Pancreas (tissue), 10 donors: ENCODE measurements around the gene CEP43. TPM values are rescaled to one million over a fixed set of nuclear protein-coding genes. Genes with fewer than 3 reads are reported as not detected.

ENCODE experiments used
- ATAC-seq, 4 donors: fragments of 200-7000 bp; cut with Tn5 transposase; one replicate each; pipeline versions ENCODE4 v1.8.0 to v1.9.1; 2020; ENCODE audit warnings: mild to moderate bottlenecking in 4 of 4, moderate library complexity in 4 of 4
- DNase-seq, 6 donors: peaks; one replicate each; pipeline ENCODE4 v3.0.0-alpha.2; 2020
- FAIRE-seq: peaks from 2 replicates; lab custom pipeline; 2012; peaks lifted over from hg19 to GRCh38; lab: Jason Lieb, UNC
- H3K27ac ChIP-seq, 4 donors: fragments of 200-600 bp; sonication (generic); 1 replicate in 3 of 4; 2 replicates in 1 of 4; pipeline versions ENCODE4 v1.5.0 to v1.8.0; 2020
- H3K27me3 ChIP-seq, 4 donors: fragments of 200-600 bp; one replicate each; pipeline ENCODE4 v1.8.0; 2021
- H3K36me3 ChIP-seq, 3 donors: fragments of 200-600 bp; sonication (generic) in 1 of 3; one replicate each; pipeline versions ENCODE4 v1.5.0 to v1.8.0; 2020 to 2021
- H3K4me1 ChIP-seq, 3 donors: fragments of 200-600 bp; one replicate each; pipeline ENCODE4 v1.8.0; 2021
- H3K4me3 ChIP-seq, 4 donors: fragments of 200-600 bp; sonication (generic) in 2 of 4; one replicate each; pipeline versions ENCODE4 v1.5.0 to v1.8.0; 2020 to 2021
- H3K9me3 ChIP-seq, 4 donors: fragments of 200-600 bp; one replicate each; pipeline ENCODE4 v1.8.0; 2021
- CTCF ChIP-seq, 4 donors: fragments of 200-600 bp; sonication (generic) in 3 of 4; IDR thresholded peaks; one replicate each; pipeline versions ENCODE4 v1.5.0 to v1.8.0; 2021; ENCODE audit warnings: antibody characterized with exemption in 4 of 4
- WGBS, 2 donors: extraction: QIAGEN DNeasy Blood & Tissue Kit; methylation state at CpG; one replicate each; pipeline ENCODE4 v1.1.7; 2013; 5-methylcytosine and 5-hydroxymethylcytosine counted together
- intact Hi-C, 3 donors: fragments of 100-400 bp; cut with DNase I; formaldehyde crosslinking; loops; one replicate each; pipeline versions ENCODE4 v1.11.1 to v1.14.2; 2022
- polyA plus RNA-seq, 2 donors: library from polyadenylated mRNA; stranded (reverse); fragments of 200-250 nt; gene quantifications; one replicate each; pipeline ENCODE4 v1.2.3, GENCODE V29; 2013
- total RNA-seq, 6 donors: library from RNA; stranded (reverse); fragmentation: NEBNext Ultra II Directional in 4 of 6; extraction: Animal tissue kit (Norgen Biotek cat#: 25700) in 4 of 6; gene quantifications; one replicate each; pipeline versions ENCODE4 v1.2.1 to v1.2.4, GENCODE V29; 2021 to 2023
- donor health status: healthy with polysubstance abuse.
- donor health status: DM: no; HTN: no; CAD: no; lungs with moderate emphysema.
- donor health status: DM: no; HTN: no; CAD: no.
- donor health status: control.
- donor health status: control.
- donor health status: Bipolar disorder and iron deficiency.
- donor health status: DM: yes; HTN: yes; CAD: no.
- donor health status: DM: no; HTN: no; CAD: no.
- donor health status: DM: no; HTN: no; CAD: no.
- donor health status: DM: yes; HTN: yes; CAD: no.

The CEP43 gene
- total and polyA plus RNA-seq, 8 donors, result 4.4 to 11.9 (median 6.4) TPM

GRCh38 chr6:167000759-167001158 lies 1.6 kb downstream of the CEP43 start:
- DNase-seq (no peak), FAIRE-seq (no peak), ATAC-seq (no peak)
- WGBS, 2 donors, result 66 to 72% methylated on average over 2 of the region's 2 CpGs
- H3K36me3 ChIP-seq, result peaks cover 0 to 2% (median 0%) of the 10 kb centered on the region in 3 donors
- no peak for TF ChIP-seq CTCF (IDR thresholded peaks at IDR 0.05)
- no peak overlapping the region for H3K4me3 ChIP-seq
- no peaks in the 10 kb centered on the region for H3K9me3 ChIP-seq
- H3K27ac ChIP-seq, result no peak overlapping the region
- no peaks in the 10 kb centered on the region for H3K27me3 ChIP-seq
- H3K4me1 ChIP-seq, result peaks cover 0 to 8% (median 7%) of the 10 kb centered on the region in 3 donors
- intact Hi-C loops, result no loop called here

- WGBS, 2 donors, result 61 to 64% methylated on average over 12 of the region's 12 CpGs
- intact Hi-C loops, result no loop called here
- H3K36me3 ChIP-seq, result peaks cover 0 to 5% (median 0%) of the 10 kb centered on the region in 3 donors
- FAIRE-seq (no peak), ATAC-seq (peak in 1 of 4 donors; percentile 41), DNase-seq (peak in 4 of 6 donors; percentile 14 to 63 (median 54))
- no peak overlapping the region for H3K27ac ChIP-seq
- H3K4me1 ChIP-seq, result peaks cover 0 to 4% (median 1%) of the 10 kb centered on the region in 3 donors
- H3K9me3 ChIP-seq, result no peaks in the 10 kb centered on the region
- no peaks in the 10 kb centered on the region for H3K27me3 ChIP-seq
- no peak for TF ChIP-seq CTCF (IDR thresholded peaks at IDR 0.05)
- H3K4me3 ChIP-seq, result no peak overlapping the region
Measured at GRCh38 chr6:167005350-167006159, 6.4 kb downstream of the CEP43 start.

- no peak for TF ChIP-seq CTCF (IDR thresholded peaks at IDR 0.05)
- ATAC-seq (peak in 1 of 4 donors; percentile 38), DNase-seq (no peak), FAIRE-seq (no peak)
- Histone ChIP-seq H3K27ac (no peak overlapping the region), H3K9me3 (no peaks in the 10 kb centered on the region), H3K27me3 (no peaks in the 10 kb centered on the region), H3K4me1 (no peaks in the 10 kb centered on the region), H3K4me3 (no peak overlapping the region), H3K36me3 (peaks cover 0 to 18% (median 5%) of the 10 kb centered on the region in 3 donors)
- WGBS, 2 donors, result 58 to 62% methylated on average over 4 of the region's 4 CpGs
- intact Hi-C loops, result no loop called here
Measured at GRCh38 chr6:167007985-167008384, 8.8 kb downstream of the CEP43 start.

- Histone ChIP-seq H3K27ac (no peak overlapping the region), H3K4me3 (no peak overlapping the region), H3K27me3 (no peaks in the 10 kb centered on the region), H3K36me3 (peaks cover 0 to 29% (median 13%) of the 10 kb centered on the region in 3 donors), H3K4me1 (no peaks in the 10 kb centered on the region), H3K9me3 (no peaks in the 10 kb centered on the region)
- 95 to 96% methylated on average over 1 of the region's 1 CpG for WGBS, 2 donors
- TF ChIP-seq CTCF (IDR thresholded peaks at IDR 0.05), result no peak
- no peak for DNase-seq
- peak in 1 of 4 donors; percentile 46 for ATAC-seq
- no peak for FAIRE-seq
- intact Hi-C loops, result no loop called here
Measured at GRCh38 chr6:167013067-167013466, 13.9 kb downstream of the CEP43 start.

- no peak for TF ChIP-seq CTCF (IDR thresholded peaks at IDR 0.05)
- peaks cover 0 to 29% (median 13%) of the 10 kb centered on the region in 3 donors for H3K36me3 ChIP-seq
- intact Hi-C loops, result no loop called here
Measured at GRCh38 chr6:167013946-167014345, 14.7 kb downstream of the CEP43 start.

More at GRCh38 chr6:167013946-167014345, 14.7 kb downstream of the CEP43 start:
- H3K27ac ChIP-seq, result no peak overlapping the region
- no peak for ATAC-seq
- no peaks in the 10 kb centered on the region for H3K4me1 ChIP-seq
- H3K27me3 ChIP-seq, result no peaks in the 10 kb centered on the region
- DNase-seq, result no peak
- 93 to 97% methylated on average over 4 of the region's 4 CpGs for WGBS, 2 donors
- no peak for FAIRE-seq
- H3K4me3 ChIP-seq, result no peak overlapping the region
- no peaks in the 10 kb centered on the region for H3K9me3 ChIP-seq
